DND-41 (cell line): ENCODE data around the gene EIF1AY.

Experiments used
- EZH2 ChIP-seq: IDR thresholded peaks from 3 replicates; pipeline ENCODE4 v1.6.1; 2012; ENCODE audit warnings: borderline replicate concordance, low read depth, mild to moderate bottlenecking, moderate library complexity, low read length, inconsistent platforms; ENCODE audit not compliant: severe bottlenecking
- TF ChIP-seq, protein P1 (sequence below): IDR thresholded peaks from 2 replicates; pipeline ENCODE4 v1.5.1; 2012; ENCODE audit warnings: borderline replicate concordance, low read length, moderate library complexity, mild to moderate bottlenecking; ENCODE audit not compliant: poor library complexity, severe bottlenecking; ENCODE audit errors: extremely low read depth

- TF ChIP-seq, protein P1, sequence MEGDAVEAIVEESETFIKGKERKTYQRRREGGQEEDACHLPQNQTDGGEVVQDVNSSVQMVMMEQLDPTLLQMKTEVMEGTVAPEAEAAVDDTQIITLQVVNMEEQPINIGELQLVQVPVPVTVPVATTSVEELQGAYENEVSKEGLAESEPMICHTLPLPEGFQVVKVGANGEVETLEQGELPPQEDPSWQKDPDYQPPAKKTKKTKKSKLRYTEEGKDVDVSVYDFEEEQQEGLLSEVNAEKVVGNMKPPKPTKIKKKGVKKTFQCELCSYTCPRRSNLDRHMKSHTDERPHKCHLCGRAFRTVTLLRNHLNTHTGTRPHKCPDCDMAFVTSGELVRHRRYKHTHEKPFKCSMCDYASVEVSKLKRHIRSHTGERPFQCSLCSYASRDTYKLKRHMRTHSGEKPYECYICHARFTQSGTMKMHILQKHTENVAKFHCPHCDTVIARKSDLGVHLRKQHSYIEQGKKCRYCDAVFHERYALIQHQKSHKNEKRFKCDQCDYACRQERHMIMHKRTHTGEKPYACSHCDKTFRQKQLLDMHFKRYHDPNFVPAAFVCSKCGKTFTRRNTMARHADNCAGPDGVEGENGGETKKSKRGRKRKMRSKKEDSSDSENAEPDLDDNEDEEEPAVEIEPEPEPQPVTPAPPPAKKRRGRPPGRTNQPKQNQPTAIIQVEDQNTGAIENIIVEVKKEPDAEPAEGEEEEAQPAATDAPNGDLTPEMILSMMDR: no peak
- TF ChIP-seq EZH2: no peak
These were observed 29.5 kb upstream of the EIF1AY start for GRCh38 chrY:20546071-20546470.
